Chondrocyte (in vitro differentiated cells): ENCODE data around the gene SLC44A1. TPM values are rescaled to one million over a fixed set of nuclear protein-coding genes. Genes with fewer than 3 reads are reported as not detected.

Experiments used
- DNase-seq: peaks from one replicate; pipeline ENCODE4 v3.0.0; 2021; ENCODE audit warnings: mixed read lengths, low spot score
- H3K27ac Mint-ChIP-seq: one replicate; pipeline ENCODE4 v1.8.0; 2021; ENCODE audit warnings: mild to moderate bottlenecking, moderate library complexity, mixed read lengths; ENCODE audit not compliant: unreplicated experiment
- H3K27me3 Mint-ChIP-seq: 2 replicates; pipeline ENCODE4 v1.8.0; 2021; ENCODE audit warnings: low read depth, mixed read lengths
- H3K36me3 Mint-ChIP-seq: 2 replicates; pipeline ENCODE4 v1.8.0; 2021; ENCODE audit warnings: low read depth, mixed read lengths
- H3K4me1 Mint-ChIP-seq: 2 replicates; pipeline ENCODE4 v1.8.0; 2021; ENCODE audit warnings: low read depth, mild to moderate bottlenecking, mixed read lengths
- H3K4me3 Mint-ChIP-seq: one replicate; pipeline ENCODE4 v1.8.0; 2021; ENCODE audit warnings: mild to moderate bottlenecking, moderate library complexity, mixed read lengths; ENCODE audit not compliant: unreplicated experiment
- H3K9me3 Mint-ChIP-seq: 2 replicates; pipeline ENCODE4 v1.8.0; 2021; ENCODE audit warnings: low read depth, mixed read lengths
- CTCF ChIP-seq: fragments of 200-600 bp; sonication (generic); IDR thresholded peaks from 2 replicates; pipeline ENCODE4 v1.5.0; 2021; ENCODE audit warnings: antibody characterized with exemption, mild to moderate bottlenecking, moderate library complexity
- total RNA-seq: library from RNA; stranded (reverse); gene quantifications from 3 replicates; pipeline ENCODE4 v1.2.1, GENCODE V29; 2021

Gene SLC44A1
- total RNA-seq, 1 donor from 2014 or later: 17.1 TPM

GRCh38 chr9:105333811-105334210 lies 89.4 kb downstream of the SLC44A1 start:
- H3K4me3 Mint-ChIP-seq: no peak overlapping the region
- no peak for DNase-seq
- H3K27me3 Mint-ChIP-seq: no peaks in the 10 kb centered on the region
- TF ChIP-seq CTCF: no peak
- H3K36me3 Mint-ChIP-seq: peaks cover 2% of the 10 kb centered on the region
- no peak overlapping the region for H3K27ac Mint-ChIP-seq
- no peaks in the 10 kb centered on the region for H3K9me3 Mint-ChIP-seq
- peaks cover 16% of the 10 kb centered on the region for H3K4me1 Mint-ChIP-seq

GRCh38 chr9:105338308-105338707 lies 93.9 kb downstream of the SLC44A1 start:
- Mint-ChIP-seq H3K36me3 (peaks cover 2% of the 10 kb centered on the region), H3K27ac (no peak overlapping the region), H3K9me3 (no peaks in the 10 kb centered on the region), H3K4me1 (peaks cover 13% of the 10 kb centered on the region), H3K4me3 (no peak overlapping the region), H3K27me3 (no peaks in the 10 kb centered on the region)
- no peak for DNase-seq
- TF ChIP-seq CTCF: no peak

GRCh38 chr9:105339849-105340248 lies 95.4 kb downstream of the SLC44A1 start:
- Mint-ChIP-seq H3K4me1 (peaks cover 13% of the 10 kb centered on the region), H3K9me3 (no peaks in the 10 kb centered on the region), H3K27me3 (no peaks in the 10 kb centered on the region), H3K36me3 (peaks cover 2% of the 10 kb centered on the region), H3K27ac (no peak overlapping the region), H3K4me3 (no peak overlapping the region)
- TF ChIP-seq CTCF: no peak
- no peak for DNase-seq

- Mint-ChIP-seq H3K27me3 (no peaks in the 10 kb centered on the region), H3K4me1 (peaks cover 13% of the 10 kb centered on the region), H3K4me3 (peak overlapping the region; percentile 8), H3K36me3 (peaks cover 2% of the 10 kb centered on the region), H3K9me3 (no peaks in the 10 kb centered on the region), H3K27ac (peak overlapping the region; percentile 36)
- DNase-seq: no peak
- no peak for TF ChIP-seq CTCF
Observed at GRCh38 chr9:105341434-105342146, 97.1 kb downstream of the SLC44A1 start.

GRCh38 chr9:105342147-105342505 lies 97.7 kb downstream of the SLC44A1 start:
- H3K4me3 Mint-ChIP-seq: peak overlapping the region; percentile 8
- TF ChIP-seq CTCF: no peak
- H3K9me3 Mint-ChIP-seq: no peaks in the 10 kb centered on the region
- peaks cover 2% of the 10 kb centered on the region for H3K36me3 Mint-ChIP-seq
- no peak for DNase-seq
- H3K27ac Mint-ChIP-seq: peak overlapping the region; percentile 12
- H3K27me3 Mint-ChIP-seq: no peaks in the 10 kb centered on the region
- H3K4me1 Mint-ChIP-seq: peaks cover 13% of the 10 kb centered on the region
